NCI-H1417 treated with DMSO at 0.1 percent for 48 hours (cell line): ENCODE results near the gene CRTAC1.

Source experiments
- DNase-seq: peaks from one replicate; lab custom pipeline; 2025; lab: John Stamatoyannopoulos, UW

Gene CRTAC1, protein sequence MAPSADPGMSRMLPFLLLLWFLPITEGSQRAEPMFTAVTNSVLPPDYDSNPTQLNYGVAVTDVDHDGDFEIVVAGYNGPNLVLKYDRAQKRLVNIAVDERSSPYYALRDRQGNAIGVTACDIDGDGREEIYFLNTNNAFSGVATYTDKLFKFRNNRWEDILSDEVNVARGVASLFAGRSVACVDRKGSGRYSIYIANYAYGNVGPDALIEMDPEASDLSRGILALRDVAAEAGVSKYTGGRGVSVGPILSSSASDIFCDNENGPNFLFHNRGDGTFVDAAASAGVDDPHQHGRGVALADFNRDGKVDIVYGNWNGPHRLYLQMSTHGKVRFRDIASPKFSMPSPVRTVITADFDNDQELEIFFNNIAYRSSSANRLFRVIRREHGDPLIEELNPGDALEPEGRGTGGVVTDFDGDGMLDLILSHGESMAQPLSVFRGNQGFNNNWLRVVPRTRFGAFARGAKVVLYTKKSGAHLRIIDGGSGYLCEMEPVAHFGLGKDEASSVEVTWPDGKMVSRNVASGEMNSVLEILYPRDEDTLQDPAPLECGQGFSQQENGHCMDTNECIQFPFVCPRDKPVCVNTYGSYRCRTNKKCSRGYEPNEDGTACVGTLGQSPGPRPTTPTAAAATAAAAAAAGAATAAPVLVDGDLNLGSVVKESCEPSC

DNA sequence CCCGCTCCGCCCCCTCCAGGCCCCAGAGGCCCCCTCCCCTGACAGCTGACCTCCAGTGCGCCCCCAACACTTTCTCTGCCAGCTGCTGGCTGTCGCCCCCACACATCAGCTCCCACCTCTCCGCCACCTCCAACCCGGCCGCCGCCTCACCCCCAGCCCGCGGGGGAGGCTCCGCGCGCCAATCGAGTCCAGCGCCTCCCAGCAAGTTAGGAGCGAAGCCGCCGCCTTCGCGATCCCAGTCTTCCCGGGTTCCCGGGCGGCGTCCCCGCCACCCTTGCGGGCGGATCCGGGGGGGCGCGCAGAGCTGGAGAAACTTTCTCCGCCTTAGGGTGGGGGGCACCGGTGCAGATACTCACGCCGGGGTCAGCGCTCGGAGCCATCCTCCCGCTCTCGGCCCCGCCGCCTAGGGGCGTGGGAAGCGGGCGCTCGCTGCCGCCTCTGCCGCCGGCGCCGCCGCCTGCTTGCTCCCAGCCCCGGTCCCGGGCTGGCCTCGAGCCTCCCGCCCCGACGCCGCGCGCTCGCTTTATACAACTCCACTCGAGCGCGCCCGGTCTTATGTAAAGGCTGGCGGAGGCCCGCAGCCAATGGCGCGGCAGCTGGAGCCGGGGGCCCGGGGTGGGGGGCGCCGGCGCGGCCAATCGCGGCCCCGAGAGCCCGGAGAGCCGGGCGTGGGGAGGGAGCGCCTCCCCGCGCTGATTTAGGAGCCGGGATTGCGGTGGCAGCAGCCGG lies at the start of gene CRTAC1:
Gene CRTAC1 (minus strand): TSS at position 529 of the 729 bp plus-strand sequence. CDS start 149 bp downstream, at position 380.
- no peak for DNase-seq

GRCh38 chr10:98078774-98079173 lies 48.4 kb upstream of the CRTAC1 start:
- no peak for DNase-seq

GRCh38 chr10:98077223-98077622 lies 46.8 kb upstream of the CRTAC1 start:
- no peak for DNase-seq

- DNase-seq, result no peak
Measured at GRCh38 chr10:98076086-98076485, 45.7 kb upstream of the CRTAC1 start.

DNA sequence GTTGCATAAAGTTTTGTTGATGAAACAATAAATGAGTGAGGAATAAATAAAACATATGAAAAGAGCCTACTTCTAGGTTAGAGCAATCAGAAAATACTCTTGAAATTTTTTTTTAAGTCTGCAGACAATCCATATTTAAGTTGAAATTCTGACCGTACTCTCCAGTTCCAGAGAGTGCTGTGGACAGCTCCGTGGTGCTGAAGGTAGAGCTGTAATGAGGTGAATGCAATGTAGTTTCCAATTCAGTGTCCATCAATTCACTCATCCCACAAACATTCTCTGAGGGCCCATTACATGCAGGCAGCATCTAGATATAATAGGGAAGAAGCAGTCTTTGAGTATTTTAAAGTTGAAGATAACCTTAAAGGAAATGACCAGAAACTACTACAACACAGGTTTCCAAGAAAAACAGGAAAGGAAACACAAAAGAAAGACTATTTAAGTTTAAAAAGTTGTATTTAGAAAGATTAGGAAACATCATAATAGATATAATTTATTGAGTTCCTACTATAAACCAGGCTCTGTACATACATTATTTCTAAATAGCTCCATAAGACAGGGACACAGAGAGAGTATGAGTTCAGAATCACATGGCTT lies 44.0 kb upstream of the CRTAC1 start:
- no peak for DNase-seq

DNA sequence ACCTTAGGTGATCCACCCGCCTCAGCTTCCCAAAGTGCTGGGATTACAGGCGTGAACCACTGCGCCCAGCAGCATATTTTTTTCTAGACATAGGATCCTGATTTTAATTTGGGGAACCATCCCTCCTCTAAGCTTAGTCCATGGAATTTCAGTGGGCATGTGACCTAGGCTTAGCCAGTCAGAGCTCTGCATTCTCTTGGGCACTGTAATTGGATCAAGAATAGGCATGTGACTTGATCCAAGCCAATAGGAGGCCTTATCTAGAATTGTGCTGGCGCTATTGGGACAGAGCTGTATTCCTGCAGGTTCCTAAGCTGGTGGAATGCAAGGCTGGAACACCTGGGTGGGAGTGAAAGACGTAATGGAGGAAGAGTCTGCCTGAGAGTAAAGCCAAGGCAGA lies 36.7 kb upstream of the CRTAC1 start:
- DNase-seq, result no peak

GRCh38 chr10:98063740-98064027 lies 33.3 kb upstream of the CRTAC1 start:
- no peak for DNase-seq

GRCh38 chr10:98062424-98062823 lies 32.0 kb upstream of the CRTAC1 start:
- no peak for DNase-seq

GRCh38 chr10:98060079-98060478 lies 29.7 kb upstream of the CRTAC1 start:
- DNase-seq, result no peak

DNA sequence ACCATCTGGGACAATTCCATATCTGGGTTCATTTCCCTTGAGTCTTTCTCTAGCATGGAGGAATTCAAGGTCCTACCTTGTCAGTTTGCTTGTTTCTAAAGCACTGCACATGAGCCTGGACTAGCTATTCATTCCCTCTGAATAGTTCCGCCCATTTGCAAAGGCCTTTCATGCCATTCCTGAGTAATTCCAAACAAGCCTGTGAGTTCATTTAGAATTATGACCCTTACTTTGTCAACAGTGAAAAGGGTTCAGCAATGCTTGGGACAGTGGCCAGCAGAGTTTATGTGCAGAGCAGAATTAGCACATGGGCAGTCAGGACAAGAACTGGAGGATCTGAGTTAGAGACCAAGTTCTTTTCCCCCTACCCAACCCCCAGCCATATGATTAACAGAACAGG lies 27.9 kb upstream of the CRTAC1 start:
- DNase-seq, result no peak

DNA sequence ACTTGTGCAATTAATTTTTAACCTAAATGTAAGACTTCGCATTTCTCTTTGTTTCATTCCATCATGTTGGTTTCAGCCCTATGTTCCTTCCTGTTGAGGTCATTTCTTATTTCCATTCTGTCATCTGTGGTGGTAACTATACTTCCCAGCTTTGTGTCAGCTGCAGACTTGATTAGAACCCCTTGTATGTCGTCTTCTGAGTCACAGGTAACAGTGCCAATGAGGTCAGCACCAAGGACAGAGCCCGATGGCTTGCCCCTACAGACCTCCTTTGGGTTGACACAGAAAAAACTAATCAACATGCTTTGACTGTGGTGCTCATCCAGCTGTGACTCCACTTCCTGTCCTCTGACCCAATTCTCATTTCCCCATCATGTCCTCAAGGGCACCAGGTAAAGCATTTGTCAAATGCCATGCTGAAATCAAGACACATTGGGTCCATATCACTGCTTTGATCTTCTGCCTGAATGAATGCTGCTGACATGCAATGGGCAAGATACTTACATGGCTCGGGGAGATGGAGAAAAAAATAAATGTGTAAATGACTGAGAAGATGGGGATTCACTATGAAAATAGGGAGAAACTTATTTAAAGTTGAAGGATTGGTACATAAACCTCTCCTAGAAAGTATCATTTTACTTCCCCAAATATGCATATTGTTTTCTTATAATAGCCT lies 25.6 kb upstream of the CRTAC1 start:
- no peak for DNase-seq

DNA sequence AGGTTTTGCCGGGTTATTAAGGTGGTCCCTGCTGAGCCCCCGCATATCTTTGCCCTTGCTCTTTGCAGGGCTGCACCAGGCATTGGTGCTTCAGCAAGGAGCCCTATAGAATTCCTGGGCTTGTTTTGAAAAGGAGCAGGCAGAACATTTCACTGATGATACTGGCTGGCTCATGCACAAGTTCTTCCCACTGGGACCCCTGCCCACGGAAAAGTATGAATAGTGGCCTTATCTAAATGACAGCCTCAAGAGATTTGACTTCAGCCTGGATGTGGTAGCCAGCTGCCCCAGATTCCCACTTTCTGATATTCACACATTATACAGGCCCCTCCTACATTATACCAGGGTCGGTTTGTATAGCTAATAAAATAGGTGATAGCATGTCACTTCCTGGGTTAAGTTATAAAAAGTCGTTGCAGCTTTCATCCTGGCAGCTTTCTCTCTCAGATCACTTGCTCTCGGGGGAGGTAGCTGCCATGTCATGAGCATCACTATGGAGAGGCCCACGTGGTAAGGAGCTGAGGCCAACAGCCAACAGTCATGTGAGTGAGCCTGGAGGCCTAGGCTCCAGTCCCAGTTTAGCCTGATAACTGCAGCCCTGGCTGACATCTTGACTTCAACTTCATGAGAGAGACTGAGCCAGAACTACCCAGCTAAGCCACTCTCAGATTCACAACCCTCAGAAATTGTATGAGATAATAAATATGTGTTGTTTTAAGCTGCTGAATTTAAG lies 16.8 kb upstream of the CRTAC1 start:
- no peak for DNase-seq

GRCh38 chr10:98045785-98046389 lies 15.5 kb upstream of the CRTAC1 start:
- no peak for DNase-seq

DNA sequence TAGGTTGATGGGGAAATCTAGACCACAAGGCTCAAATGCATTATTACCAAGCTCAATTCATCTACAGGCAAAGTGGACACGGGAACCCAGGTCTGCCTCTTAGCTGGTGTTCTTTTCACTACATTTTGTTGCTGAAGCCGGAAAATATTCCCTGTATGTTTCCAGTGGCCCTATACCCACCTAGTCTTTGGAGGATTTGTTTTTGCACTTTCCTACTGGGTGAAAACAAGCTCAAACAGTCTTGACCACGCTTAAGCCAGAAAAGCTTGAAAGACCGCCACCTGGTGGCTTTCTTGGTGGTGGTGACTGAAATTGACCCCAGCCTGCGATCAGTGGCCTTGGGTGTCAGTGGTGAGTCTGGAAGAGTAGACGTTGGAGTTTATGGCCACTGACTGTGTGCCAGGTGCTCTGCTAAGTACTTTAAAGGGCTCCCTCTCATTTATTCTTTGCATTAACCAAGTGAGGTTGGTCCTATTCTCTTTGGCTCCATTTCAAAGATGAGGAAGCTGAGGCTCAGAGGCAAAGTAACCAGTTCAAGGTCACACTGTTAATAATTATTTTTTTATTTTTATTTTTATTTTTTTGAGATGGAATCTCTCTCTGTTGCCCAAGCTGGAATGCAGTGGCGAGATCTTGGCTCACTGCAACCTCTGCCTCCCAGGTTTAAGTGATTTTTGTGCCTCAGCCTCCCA lies 11.1 kb upstream of the CRTAC1 start:
- DNase-seq, result no peak

DNA sequence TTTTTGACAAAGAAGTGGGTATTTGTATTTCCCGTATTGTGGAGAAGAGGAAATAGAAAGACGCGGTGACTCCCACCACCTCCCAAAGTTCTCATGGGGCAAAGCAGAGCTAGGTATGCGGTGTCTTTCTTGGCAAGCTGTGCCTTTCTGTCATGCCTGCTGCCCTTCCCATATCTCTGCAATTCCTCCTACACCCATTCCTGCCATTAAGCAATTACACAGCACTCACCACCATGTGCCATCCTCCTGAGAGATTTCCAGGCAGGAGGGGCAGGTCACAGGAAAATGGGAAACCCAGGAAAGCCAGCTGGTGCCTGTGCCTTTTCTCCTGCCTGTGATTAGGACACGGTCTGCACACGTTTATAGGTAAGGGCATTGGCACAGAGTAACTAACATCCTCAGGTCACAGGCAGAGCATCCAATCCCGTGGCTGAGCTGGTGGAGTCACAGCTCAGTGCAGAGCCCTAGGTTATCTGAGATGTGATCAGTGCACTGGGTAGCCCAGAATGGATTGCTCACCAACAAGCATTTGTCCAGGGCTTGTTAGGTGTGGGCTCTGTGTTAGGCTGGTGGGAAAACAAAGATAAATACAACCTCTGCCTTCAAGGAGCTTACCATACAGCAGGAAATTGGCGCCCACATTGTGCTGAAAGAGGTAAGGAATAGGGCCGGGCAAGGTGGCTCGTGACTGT lies 9.4 kb upstream of the CRTAC1 start:
- no peak for DNase-seq

DNA sequence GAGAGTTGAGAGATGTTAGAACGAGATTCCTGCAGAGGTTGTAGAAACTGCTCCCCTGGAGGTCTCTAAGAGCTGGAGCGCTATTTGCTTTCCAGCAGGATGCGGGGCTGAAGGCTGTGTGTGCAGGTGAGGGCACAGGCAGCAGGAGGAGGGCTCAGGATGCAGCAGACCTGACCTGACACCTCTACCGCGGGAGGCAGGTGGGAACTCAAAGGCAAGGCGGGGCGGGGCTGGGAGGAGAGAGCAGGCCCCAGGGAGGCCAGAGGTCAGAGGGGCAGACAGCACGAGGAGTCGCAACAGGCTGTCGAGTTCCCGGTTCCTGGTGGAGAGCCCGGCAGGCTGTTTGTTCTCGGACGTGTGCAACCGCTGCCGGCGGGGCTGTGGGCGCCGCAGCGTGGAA lies 7.9 kb upstream of the CRTAC1 start:
- no peak for DNase-seq

GRCh38 chr10:98035599-98035998 lies 5.2 kb upstream of the CRTAC1 start:
- no peak for DNase-seq

DNA sequence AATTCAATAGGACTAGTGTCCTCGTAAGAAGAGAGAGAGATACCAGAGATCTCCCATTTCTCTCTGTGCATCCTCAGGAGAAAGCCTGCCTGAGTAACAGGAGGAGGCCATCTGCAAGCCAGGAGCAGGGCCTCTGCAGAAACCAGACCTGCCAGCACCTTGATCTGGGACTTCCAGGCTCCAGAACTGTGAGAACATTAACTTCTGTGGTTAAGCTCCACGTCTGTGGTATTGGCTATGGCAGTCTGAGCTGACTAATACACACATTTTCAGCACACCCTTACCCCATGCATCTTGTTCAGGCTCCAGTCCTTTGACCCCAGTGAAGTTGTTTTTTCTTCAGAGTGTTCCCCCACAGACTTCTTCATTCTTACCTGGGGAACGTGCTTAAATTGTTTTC lies 3.1 kb upstream of the CRTAC1 start:
- DNase-seq, result no peak

DNA sequence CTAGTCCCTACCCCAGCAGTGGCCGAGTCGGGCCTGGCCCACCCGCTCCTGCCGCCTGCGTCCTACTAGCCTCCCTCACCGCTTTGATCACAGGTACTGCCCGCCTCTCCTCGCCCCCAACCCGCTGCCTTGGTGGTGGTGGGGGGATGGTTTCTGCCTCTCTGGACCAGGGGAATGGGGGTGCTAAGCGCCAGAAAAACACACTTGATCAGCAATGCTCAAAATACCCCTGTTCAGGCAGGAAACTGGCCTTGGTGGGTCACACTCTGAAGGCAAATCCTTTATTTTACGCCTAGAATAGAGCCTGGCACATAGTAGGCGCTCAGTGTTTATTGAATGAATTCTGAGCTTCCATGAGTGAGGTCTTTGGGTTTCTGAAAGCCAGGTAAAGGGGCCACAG lies 1.0 kb upstream of the CRTAC1 start:
- no peak for DNase-seq

DNA sequence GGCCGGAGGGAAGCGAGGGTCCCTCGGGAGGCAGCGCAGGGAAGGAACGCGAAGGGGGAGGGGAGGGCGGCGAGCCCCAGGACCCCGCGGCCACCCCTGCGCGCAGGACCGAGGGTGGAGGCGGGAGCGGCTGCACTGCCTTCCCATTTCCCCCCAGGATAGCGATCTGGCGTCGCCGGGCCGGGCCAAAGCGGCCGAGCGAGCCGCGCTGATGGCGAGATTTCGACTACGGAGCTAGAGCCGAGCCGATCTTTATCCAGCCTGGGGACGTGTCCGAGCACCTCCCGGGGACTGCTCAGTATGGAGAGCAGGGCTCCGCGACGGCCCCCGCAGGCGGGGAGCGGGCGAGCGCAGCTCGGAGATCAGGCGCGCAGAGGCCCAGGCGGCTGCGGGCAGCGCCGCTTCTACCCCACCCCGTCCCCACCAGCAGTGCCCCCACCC lies 590 bp upstream of the CRTAC1 start:
- no peak for DNase-seq
